Activated CD4-positive, alpha-beta T cell treated with anti-CD3 and anti-CD28 coated beads for 4 hours (primary cell): ENCODE measurements around the gene MTNR1A.
"Not testable (repeated sequence)": the region's sequence is repeated elsewhere in the genome, so short reads cannot be mapped to it uniquely, and the experiment has no call there.

Experiments
- DNase-seq, 2 donors: peaks; one replicate each; pipeline ENCODE4 v3.0.0-alpha.2; 2020

The MTNR1A gene

DNA sequence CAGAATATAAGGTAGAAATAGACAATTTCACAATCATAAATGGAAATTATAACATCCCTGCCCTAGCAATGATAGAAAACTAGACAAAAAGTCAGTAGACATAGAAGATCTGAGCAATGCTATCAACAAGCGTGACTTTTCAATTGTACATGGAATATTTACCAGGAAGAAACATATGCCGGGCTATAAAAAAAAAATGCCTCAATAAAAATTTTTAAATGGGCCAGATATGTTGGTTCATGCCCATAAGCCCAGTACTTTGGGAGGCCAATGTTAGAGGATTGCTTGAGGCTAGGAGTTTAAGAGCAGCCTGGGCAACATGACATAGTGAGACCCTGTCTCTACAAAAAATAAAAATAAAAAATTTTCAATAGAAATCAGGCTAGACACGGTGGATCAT, 5.3 kb upstream of the MTNR1A start:
- DNase-seq: no peak

DNA sequence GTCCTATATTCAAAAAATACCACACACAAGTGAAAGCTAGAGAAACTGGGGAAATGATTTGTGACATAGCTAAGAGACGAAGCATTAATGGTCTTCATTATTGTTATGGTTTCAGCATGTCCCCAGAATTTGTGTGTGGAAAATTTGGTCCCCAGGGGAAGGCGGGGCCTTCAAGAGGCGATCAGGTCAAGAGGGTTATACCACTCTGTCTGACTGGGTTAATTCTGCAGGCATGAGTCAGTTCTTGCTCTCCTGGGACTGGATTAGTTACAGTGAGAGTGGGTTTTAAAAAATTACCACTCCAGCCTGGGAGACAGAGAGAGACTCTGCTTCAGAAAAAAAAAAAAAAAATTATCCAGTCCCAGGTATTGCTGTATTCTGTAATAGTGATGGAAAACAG, 2.1 kb upstream of the MTNR1A start:
- DNase-seq: no peak

DNA sequence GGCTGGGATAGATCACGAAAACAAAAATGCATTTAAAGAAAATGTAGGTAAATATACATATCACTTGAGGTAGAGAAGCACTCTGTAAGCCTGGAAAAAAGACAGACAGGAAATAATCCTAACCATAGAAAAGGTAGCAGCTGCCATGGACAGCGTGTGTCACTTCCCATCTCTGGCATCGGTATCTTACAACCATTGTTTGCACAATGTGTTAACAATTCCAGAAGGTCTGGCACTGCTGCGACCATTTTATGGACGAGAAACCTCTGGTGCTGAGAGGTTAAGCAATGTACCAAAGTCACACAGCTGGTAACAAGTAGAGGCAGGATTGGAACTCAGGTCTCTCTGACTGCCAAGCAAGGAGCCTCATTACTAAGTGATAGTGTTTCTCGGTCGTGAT, 1.7 kb upstream of the MTNR1A start:
- DNase-seq: no peak

DNA sequence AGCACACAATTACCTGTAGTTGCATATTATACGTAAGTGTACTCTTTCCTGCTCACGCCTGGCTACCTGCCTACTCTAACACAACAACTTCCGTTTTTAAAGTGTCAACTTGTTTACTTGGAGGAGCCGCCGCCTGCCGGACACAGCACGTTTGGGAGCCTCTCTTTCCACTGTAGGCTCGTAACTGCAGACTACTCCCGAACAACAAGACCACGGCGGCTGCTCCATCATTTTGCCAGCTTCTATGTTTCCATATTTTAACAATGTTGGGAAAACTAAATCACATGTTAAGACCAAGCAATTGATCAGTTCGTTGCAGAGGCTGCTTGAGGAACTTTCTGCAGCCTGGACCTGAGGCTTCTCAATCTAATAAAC, 841 bp downstream of the MTNR1A start:
- no peak for DNase-seq

DNA sequence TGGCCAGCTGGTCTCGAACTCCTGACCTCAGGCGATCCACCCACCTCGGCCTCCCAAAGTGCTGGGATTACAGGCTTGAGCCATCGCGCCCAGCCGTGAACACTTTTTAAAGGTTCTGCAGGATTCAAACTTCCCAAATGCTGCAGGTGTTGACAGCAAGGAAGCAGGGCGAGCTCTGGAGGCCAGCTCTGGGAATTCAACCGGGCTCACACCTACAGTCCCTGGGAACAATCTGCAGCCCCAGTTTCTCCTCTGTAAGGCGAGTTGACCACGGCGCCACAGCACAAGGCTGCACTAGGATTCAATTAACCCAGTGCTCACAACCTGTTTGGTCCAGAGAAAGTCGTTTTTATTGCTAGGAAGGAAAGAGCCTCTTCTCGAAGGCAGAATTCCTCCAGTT, 1.6 kb downstream of the MTNR1A start:
- DNase-seq: no peak

- no peak for DNase-seq
Measured at GRCh38 chr4:186551849-186552248, 3.5 kb downstream of the MTNR1A start.

DNA sequence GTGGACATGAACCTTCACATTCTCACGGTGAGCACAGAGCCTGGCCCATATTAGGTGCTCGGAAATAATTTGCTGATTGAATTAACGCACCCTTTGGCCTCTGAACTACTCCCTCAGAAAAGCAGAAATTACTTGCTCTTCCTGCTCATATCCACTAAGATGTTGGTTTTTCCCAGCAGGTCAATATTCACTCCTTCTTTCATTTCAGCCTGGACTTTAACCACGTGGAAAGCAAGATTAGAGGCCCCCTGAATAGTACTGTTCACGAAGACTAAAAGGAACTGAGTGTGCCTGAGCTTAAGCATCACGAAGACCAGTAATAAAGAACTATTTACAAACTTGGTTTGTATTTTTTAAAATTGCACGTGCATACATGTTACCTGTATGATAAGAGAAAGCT, 9.9 kb downstream of the MTNR1A start:
- no peak for DNase-seq

- DNase-seq: no peak
Measured at GRCh38 chr4:186543206-186543605, 12.2 kb downstream of the MTNR1A start.

GRCh38 chr4:186541801-186542200, 13.6 kb downstream of the MTNR1A start:
- no peak for DNase-seq

DNA sequence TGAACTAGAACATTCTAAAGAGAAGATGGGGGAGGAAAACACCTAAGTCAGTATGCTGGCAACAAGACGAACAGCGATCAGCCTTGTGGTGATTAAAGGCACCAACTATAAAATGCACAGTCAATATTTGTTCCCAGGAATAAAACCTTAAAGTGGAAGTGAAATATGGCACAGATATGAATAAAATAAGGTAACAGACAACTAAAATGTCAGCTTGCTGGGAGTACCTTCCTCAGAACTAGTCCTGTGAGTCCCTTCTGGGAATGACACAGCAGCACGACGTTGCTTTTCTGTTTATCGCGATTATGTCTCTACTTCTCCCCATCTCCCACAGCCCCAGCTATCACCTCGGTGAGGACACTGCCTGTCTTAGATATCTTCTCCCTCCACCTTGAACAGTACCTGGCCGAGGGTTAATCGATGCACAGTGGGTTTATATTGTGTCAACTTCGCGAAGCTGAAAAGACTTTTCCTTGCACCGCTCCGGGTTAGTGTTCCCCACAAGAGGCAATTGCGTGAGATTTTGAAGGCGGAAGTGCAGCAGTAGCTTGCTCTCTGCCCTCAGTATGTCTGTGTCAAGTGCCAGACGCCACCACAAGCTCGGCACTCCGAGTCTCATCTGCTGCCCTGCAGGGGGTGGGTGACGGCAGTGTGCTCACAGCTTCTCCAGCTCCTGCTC, 17.4 kb downstream of the MTNR1A start:
- no peak for DNase-seq

DNA sequence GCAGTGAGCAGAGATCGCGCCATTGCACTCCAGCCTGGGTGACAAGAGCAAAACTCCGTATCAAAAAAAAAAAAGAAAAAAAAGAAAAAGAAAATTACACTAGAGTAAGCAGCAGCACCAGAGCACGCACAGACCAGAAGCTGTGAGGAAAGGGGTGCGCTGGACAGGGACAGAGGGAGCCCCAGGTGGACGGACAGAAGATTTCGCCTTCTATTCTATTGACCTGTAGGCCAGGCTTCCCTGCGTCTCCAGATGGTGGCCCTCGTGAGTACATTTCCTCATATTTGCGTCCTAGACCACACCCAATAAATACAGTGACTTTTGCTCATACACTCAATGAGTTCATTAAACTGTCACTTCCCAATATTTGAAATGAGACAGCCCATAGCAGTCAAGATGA, 19.1 kb downstream of the MTNR1A start:
- no peak for DNase-seq

DNA sequence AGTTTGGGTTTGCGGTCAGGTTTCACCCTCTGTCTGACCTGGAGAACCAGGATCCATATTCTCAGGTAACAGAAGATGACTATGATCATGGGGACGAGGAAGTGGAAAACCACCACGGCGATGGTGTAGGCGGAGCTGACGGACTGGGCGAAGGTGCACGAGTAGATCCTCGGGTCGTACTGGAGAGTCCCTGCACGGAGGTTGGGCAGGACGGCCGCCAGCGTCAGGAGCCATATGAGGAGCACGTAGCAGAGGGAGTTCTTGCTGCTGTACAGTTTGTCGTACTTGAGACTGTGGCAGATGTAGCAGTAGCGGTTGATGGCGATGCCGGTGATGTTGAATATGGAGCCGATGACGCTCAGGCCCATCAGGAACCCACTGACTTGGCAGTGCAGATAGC, 21.3 kb downstream of the MTNR1A start:
- DNase-seq: no peak

DNA sequence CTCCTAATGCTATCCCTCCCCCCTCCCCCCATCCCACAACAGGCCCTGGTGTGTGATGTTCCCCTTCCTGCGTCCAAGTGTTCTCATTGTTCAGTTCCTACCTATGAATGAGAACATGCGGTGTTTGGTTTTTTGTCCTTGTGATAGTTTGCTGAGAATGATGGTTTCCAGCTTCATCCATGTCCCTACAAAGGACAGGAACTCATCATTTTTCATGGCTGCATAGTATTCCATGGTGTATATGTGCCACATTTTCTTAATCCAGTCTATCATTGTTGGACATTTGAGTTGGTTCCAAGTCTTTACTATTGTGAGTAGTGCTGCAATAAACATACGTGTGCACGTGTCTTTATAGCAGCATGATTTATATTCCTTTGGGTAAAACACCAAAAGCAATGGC, 31.4 kb downstream of the MTNR1A start:
- DNase-seq: not testable (repeated sequence)

GRCh38 chr4:186516287-186516686, 39.1 kb downstream of the MTNR1A start:
- DNase-seq: no peak

GRCh38 chr4:186514271-186514950, 41.0 kb downstream of the MTNR1A start:
- no peak for DNase-seq

- not testable (repeated sequence) for DNase-seq
Measured at GRCh38 chr4:186504771-186505170, 50.6 kb downstream of the MTNR1A start.

DNA sequence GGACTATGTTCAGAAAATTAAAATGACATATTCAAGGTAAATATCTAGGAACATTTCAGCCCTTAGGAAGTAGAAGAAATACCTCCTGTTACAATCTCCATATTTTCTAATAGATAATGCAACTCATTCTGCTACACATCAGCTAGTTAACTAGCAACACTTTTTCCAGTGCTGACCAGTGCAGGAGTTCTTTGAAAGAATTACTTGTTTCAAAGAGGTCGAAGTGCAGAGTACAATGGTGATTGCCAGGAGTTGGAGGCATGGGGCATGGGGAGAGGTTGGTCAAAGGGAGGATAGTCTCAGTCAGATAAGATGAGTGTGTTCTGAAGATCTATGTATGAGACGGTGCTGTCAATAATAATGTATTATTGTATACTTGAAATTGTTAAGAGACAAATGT, 53.1 kb downstream of the MTNR1A start:
- no peak for DNase-seq

DNA sequence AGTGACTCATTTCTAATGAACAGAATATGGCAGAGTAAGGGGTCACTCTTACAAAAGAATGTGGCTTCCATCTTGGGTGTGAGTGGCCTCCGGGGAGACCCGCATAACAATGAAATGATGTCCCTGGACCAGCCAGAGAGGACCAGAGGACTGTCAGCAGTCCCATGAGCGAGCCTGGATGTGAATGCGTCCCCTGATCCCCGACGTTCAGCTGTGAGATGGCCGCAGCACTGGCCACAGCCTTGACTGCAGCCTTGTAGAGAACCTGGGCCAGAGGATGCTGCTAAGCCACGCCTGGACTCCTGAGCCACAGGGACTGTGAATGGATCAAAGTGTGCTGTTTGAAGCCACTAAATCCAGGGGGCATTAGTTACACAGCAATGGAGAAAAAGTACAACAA, 53.8 kb downstream of the MTNR1A start:
- DNase-seq: no peak

DNA sequence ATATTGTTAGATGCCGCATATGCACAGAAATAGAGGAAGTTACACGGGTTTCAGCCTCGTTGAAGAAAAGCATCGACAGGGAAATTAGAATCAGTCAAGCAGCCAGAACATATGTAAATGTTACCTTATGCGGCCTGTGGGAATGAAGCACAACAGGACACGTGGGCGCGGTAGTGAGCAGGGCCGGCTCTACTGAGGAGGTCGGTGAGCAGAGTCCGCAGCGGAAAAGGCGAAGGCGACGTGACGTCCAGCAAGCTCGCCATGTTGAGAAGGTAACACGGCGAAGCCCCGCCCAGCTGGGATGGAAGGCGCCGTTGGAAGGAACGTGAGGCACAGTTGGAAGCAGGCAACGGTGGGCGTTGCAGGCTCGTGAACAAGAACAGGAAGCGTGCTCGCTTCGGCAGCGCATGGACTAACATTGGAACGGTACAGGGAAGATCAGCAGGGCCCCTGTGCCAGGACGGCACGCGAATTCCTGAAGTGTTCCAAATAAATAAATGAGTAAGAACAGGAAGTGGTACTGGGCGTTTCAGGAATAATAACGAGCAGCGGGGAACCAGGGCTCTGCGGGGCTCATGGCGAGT, 54.6 kb downstream of the MTNR1A start:
- no peak for DNase-seq

- no peak for DNase-seq
Measured at GRCh38 chr4:186499467-186499866, 55.9 kb downstream of the MTNR1A start.

- DNase-seq: no peak
Measured at GRCh38 chr4:186497043-186497442, 58.3 kb downstream of the MTNR1A start.

DNA sequence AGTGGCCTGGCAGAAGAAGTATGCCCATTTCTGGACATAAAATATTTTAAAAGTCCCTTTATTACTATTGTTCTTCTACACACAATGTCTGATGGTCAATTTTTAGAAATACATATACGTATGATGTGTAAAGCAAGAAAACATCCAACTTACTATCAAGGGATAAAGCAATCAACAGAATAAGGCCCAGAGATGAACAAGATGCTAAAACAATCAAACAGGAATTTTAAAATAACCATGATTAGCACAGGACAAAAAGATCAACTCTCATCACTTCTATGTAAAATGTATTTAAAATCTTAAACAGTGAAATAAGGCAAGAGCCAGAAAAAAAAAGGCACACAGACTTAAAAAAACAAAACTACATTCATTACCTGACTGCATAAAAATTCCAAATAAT, 60.9 kb downstream of the MTNR1A start:
- DNase-seq: no peak

GRCh38 chr4:186487726-186488125, 67.6 kb downstream of the MTNR1A start:
- DNase-seq: no peak

- DNase-seq: no peak
Measured at GRCh38 chr4:186486172-186486571, 69.2 kb downstream of the MTNR1A start.
